NCI-H2196 (cell line): ENCODE results near the gene SLC17A5.
"Not testable (repeated sequence)": the region's sequence is repeated elsewhere in the genome, so short reads cannot be mapped to it uniquely, and the experiment has no call there.

Experiments
- DNase-seq: peaks from one replicate; lab custom pipeline; 2025; ENCODE audit not compliant: unreplicated experiment; lab: John Stamatoyannopoulos, UW

Gene SLC17A5

DNA sequence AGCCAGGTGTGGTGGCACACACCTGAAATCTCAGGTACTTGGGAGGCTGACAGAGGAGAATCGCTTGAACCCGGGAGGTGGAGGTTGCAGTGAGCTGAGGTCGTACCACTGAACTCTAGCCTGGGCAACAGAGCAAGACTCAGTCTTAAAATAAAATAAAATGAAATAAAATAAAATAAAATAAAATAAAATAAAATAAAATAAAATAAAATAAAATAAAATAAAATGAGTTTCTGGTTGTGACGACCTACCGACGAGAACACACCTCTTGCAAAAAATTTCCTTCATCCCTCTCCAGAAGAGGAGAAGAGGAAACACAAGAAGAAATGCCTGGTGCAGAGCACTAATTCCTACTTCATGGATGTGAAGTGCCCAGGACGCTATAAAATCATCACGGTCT lies 35.7 kb downstream of the SLC17A5 start:
- DNase-seq: not testable (repeated sequence)

DNA sequence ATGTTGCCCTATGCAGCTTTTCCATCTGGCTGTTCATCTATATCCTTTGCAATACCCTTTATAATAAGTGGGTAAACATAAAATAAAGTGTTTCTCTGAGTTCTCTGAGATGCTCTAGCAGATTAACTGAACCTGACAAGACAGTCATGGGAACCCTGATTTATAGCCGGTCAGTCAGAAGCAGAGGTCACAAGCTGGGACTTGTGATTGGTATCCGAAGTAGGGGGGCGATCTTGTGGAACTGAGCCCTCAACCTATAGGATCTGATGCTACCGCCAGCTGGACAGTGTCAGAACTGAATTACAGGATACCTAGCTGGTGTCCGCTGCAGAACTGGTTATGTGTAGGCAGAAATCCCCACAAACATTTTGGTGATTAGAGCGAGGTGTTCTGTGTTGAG lies 39.0 kb downstream of the SLC17A5 start:
- DNase-seq: no peak

GRCh38 chr6:73613806-73614536 lies 39.8 kb downstream of the SLC17A5 start:
- DNase-seq: no peak

GRCh38 chr6:73612611-73613010 lies 41.2 kb downstream of the SLC17A5 start:
- DNase-seq: no peak

DNA sequence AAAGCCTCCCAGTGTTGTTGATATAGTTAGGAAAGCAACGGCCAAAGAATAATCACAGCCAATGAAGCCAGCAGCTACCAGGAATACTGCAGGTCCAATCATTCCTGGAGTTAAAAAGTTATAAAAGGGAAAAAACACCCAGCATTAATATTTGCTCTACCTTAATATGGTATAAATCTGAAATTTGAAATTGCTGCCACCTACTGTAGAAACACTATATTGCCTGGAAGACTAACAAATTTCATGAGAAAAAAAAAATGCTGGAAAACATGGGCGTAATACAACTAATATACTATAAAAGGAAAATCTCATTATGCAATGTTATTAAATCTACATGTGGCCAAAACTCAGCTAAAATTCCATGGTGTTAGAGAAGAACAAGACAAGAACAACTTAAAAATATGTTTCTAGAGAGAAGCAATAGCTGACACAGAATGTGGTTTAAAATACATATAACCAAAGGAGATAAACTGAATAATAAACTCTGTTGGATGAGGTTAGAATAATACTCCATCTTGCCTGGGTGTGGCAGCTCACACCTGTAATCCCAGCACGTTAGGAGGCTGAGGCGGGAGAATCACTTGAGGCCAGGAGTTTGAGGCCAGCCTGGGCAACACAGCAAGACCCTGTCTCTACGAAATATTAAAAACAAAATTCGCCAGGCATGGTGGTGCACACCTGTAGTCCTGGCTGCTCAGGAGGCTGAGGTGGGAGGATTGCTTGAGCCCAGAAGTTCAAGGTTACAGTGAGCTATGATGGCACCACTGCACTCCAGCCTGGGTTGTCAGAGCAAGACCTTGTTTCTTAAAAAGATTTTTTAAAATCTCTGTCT lies 43.1 kb downstream of the SLC17A5 start:
- DNase-seq: peak; percentile 63

DNA sequence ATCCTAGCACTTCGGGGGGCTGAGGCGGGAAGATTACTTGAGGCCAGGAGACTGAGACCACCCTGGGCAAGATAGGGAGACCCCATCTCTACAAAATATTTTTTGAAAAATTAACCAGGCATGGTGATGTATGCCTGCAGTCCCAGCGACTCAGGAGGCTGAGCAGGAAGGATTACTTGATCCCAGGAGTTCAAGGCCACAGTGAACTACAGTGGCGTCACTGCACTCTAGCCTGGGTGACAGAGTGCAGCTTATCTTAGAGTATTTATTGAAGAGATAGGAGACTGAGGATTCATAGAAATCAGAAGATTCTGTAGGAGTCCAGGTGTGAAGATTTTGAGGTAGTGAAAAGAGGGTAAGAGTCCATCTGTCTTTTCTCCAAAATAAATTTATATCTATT lies 45.0 kb downstream of the SLC17A5 start:
- no peak for DNase-seq

- DNase-seq: no peak
Observed at GRCh38 chr6:73606428-73606827, 47.4 kb downstream of the SLC17A5 start.

GRCh38 chr6:73604461-73604860 lies 49.3 kb downstream of the SLC17A5 start:
- no peak for DNase-seq

GRCh38 chr6:73604020-73604419 lies 49.8 kb downstream of the SLC17A5 start:
- DNase-seq: no peak

DNA sequence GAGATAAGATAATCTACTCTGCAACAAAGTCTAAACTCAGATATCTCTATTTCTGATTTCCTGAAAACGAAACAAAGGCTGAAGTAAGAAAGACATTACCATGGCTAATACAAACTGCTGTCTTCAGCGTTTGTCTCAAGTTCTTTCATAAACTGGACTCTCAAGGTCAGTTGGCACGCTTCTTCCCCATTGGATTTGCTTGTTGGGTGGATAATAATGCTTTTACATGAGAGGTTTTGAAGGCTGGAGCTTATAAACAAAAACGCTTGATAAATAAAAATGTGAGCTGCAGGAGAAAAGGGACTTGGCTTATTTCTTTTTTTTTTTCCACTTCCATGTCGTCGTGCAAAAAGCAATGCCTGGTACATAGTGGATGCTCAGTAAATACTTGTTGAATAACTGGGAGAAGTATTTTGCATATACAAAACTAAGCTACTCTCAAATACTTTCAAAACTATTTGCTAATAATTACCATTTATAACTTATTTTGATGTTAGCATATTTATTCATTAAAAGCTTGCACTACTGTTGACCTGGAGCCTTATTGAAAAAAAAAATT lies 67.3 kb downstream of the SLC17A5 start:
- DNase-seq: no peak

GRCh38 chr6:73585566-73586415 lies 68.0 kb downstream of the SLC17A5 start:
- peak; percentile 52 for DNase-seq

GRCh38 chr6:73581293-73581692 lies 72.5 kb downstream of the SLC17A5 start:
- DNase-seq: no peak

DNA sequence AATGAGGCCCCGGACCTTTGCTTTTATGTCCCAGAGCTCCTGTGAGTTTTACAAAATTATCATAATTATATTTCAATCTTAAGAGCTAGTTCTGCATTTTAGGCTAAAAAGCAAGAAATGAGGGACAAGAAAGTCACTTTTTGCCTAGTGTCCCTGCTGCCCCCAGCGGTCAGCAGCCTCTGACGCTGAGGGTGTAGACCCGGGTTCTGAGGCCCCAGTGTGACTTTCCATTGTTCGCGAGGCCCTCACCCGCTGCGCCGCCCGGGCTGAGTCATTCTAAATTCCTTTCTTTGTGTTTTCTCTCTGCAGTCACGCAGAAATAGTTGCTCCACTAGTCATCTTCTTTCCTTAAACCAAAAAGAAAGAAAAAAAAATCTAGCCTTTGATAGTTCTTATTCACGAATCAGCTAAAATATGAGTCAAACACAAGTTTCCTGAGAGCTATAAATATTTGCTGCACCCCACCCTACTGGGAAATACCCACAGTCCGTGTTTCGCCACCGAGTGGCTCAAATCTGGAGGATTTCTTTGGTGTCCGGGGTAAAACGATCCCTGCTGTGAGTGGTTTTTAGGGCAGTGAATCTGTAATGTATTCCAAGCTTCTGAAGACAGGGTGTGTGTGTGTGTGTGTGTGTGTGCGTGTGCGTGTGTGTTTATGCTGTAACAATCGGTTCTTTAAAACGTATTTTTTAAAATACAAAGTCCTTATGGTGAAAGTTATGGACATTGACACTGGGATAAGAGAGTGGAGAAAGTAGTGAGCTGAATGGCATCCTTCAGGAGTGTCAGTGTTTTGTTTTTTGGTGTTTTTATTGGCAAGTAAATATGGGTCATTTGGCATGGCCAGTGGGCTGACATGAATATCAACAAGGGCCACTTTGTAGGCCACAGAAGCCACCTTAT lies 73.3 kb downstream of the SLC17A5 start:
- DNase-seq: no peak

DNA sequence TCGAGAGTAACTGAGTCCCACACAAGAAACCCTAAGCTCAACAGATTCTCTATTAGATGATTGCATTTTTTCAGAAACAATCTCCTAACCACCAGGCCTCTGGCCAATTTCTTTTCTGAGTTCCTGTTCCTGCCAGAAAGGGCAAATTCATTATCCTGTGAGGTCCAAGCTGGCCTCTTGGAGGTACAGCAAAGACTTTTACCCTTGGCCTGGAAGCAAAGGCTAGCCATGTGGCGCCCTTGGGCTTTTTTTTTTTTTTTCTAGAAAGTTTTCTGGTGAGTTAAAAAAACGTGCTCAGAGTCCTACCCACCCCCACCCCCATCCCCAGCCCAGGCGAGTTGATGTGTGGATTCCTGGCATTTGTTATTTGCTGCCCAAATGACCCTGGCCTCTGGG lies 73.9 kb downstream of the SLC17A5 start:
- DNase-seq: peak; percentile 10

- no peak for DNase-seq
Observed at GRCh38 chr6:73579389-73579788, 74.4 kb downstream of the SLC17A5 start.

DNA sequence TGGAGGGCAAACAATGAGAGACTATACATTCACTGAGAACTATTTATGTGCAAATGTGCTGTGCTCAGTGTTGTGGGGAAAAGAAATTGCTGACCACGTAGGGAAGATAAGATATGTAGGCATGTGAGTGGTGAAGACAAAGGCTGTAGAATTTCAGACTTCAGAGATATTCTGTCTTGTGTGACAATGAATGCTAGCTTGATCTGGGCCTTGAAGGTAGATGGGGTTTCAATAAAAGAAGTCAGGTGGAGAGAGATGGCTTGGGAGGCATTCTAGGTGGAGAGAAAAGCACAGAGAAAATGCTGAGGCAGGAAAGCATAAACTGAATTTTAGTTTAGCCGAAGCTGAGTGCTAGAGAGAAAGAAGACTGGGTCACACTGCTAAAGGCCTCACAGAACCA lies 76.1 kb downstream of the SLC17A5 start:
- no peak for DNase-seq

- not testable (repeated sequence) for DNase-seq
Observed at GRCh38 chr6:73572531-73572930, 81.3 kb downstream of the SLC17A5 start.

DNA sequence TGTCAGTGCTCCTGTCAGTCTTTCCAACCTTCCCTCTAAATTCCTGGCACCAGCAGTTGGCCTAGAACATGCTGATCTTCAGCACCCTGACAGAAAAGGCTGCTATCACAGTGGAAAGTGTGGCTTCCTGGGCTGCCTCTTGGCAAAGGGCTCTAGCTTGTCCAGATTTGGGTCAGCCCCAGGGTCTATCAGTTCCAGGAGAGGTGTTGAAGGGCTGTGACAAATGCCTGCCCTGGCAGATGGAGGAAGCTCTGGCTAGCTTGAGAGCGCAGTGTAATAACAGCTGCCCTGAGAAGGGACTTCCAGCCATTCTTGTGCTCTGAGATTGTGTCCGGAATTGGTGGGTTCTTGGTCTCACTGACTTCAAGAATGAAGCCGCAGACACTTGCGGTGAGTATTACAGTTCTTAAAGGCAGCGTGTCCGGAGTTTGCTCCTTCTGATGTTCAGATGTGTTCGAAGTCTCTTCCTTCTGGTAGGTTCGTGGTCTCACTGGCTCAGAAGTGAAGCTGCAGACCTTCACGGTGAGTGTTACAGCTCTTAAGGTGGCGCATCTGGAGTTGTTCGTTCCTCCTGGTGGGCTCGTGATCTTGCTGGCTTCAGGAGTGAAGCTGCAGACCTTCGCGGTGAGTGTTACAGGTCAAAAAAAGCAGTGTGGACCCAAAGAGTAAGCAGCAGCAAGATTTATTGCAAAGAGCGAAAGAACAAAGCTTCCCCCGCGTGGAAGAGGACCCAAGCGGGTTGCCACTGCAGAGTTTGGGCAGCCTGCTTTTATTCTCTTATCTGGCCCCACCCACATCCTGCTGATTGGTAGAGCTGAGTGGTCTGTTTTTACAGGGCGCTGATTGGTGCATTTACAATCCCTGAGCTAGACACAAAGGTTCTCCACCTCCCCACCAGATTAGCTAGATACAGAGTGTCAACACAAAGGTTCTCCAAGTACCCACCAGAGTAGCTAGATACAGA lies 82.3 kb downstream of the SLC17A5 start:
- not testable (repeated sequence) for DNase-seq

- DNase-seq: no peak
Observed at GRCh38 chr6:73569121-73569520, 84.7 kb downstream of the SLC17A5 start.
